ENCODE results near the gene DYRK1A. TPM values are rescaled to one million over a fixed set of nuclear protein-coding genes. Genes with fewer than 3 reads are reported as not detected.

Gene DYRK1A
- total and polyA plus RNA-seq, 3 experiments from 2014 or later: 3.7 to 69.6 (median 66.1) TPM

DNA sequence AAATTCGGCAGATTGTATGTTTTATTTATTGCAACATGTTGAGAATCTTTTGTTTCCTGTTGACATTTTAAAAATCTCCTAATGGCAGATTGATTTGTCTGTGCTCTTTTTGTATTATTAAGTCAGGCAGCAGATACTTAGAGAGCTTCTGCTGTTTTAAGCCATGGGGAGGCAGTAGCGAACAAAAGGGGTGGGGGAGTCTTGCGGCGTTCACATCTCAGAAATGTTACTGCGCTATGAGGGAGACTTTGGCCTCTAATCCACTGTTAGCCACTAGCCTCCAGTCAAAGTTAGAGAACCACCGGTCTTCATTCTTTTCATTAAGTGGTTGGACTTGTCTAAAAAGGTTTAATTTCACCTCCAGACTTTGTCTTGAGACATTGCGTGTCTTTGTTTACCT is 93.6 kb downstream of the DYRK1A start:
- no peak for DNase-seq
- Mint-ChIP-seq H3K9me3 (no peaks in the 10 kb centered on the region), H3K36me3 (peaks cover 0 to 14% (median 2%) of the 10 kb centered on the region in 3 donors), H3K27me3 (no peaks in the 10 kb centered on the region), H3K4me3 (peak overlapping the region in 2 of 7 donors; percentile 13 to 20), H3K4me1 (peaks cover 85 to 100% (median 96%) of the 10 kb centered on the region in 3 donors), H3K27ac (peak overlapping the region in 7 of 8 donors; percentile 25 to 80 (median 54))
- no peaks in the 10 kb centered on the region for H3K36me3 ChIP-seq (ENCODE audit: insufficient read depth, low read length)
- peaks cover 69% of the 10 kb centered on the region for H3K4me1 ChIP-seq (ENCODE audit: insufficient read depth, low read length)
- no peak overlapping the region for H3K4me3 ChIP-seq (ENCODE audit: low read length)
- POLR2A ChIA-PET: interaction anchor here (0.7 kb wide), 1 partner anchor 338 kb away, joined by 3 read pairs; no protein-coding TSS in a partner anchor
- no peaks in the 10 kb centered on the region for H3K9me3 ChIP-seq (ENCODE audit: low read length)
- no peak overlapping the region for H3K27ac ChIP-seq (ENCODE audit: low read depth, low read length)
- H3K27me3 ChIP-seq (ENCODE audit: insufficient read depth, low read length, poor library complexity, severe bottlenecking): no peaks in the 10 kb centered on the region
- CTCF ChIA-PET: no interaction called here

DNA sequence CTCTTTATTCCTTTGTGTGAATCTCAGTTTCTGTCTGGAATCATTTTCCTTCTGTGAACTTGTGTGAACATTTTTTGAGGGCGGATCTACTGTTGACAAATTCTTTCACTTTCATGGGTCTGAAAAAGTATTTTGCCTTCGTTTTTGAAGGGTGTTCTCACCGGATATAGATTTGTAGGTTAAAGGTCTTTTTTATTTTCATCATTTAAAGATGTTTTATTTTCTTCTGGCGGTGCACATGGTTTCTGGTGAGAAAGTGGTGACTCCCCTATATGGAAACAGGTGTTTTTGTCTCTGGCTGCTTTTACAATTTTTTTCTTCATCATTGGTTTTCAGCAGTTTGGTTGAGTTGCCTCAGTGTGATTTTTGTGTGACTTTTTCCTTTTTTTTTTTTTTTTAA is 94.9 kb downstream of the DYRK1A start:
- POLR2A ChIA-PET: no interaction called here

DNA sequence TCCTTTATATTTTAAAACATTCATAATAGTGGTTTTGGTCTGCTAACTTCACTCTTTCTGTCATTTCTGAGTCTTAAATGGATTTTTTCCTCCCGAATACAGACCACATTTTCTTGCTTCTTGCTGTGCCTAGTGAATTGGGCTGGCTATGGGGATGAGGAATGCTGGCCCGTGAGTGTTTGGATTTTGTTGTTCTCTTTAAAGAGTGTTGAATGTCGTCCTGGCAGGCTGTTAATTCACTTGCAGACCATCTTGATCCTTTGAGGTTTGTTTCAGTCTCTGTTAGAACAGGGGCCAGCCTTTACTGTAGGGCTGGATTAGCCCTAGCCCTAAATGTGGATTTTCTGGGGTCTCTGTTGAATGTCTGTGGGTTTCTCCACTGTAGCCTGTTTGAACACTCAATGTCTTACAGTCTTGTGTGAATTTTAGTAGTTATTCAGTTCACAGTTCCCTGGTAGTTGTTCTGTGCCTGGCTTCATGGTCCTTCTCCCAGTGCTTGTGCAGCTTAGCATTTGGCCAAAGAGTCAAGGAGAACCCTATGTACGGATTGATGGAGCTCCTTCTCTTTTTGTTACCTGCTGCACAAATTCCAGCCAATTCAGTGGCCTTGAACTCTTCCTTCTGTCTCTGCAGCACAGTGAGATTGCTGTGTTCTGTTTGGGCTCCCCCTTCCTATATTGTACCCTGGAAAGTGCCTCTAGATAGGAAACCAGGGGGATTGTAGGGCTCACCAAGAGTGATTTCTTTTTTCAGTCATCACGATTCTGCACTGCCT is 95.7 kb downstream of the DYRK1A start:
- no peaks in the 10 kb centered on the region for H3K9me3 Mint-ChIP-seq
- H3K27me3 Mint-ChIP-seq: no peaks in the 10 kb centered on the region
- H3K4me1 Mint-ChIP-seq: peaks cover 77 to 95% (median 91%) of the 10 kb centered on the region in 3 donors
- H3K4me1 ChIP-seq (ENCODE audit: insufficient read depth, low read length): peaks cover 53% of the 10 kb centered on the region
- peaks cover 0 to 10% (median under 1%) of the 10 kb centered on the region in 3 donors for H3K36me3 Mint-ChIP-seq
- H3K4me3 Mint-ChIP-seq: peak overlapping the region; percentile 41 to 69 (median 52)
- no peak overlapping the region for H3K27ac ChIP-seq (ENCODE audit: low read depth, low read length)
- H3K27ac Mint-ChIP-seq: peak overlapping the region; percentile 62 to 91 (median 86)
- H3K36me3 ChIP-seq (ENCODE audit: insufficient read depth, low read length): no peaks in the 10 kb centered on the region
- ChIA-PET CTCF (interaction anchor here (1.1 to 1.5 kb wide), 3 partner anchors 9 to 96 kb away, joined by 3 read pairs; no protein-coding TSS in a partner anchor), POLR2A (no interaction called here)
- H3K27me3 ChIP-seq (ENCODE audit: insufficient read depth, low read length, poor library complexity, severe bottlenecking): no peaks in the 10 kb centered on the region
- DNase-seq: no peak
- no peak overlapping the region for H3K4me3 ChIP-seq (ENCODE audit: low read length)
- H3K9me3 ChIP-seq (ENCODE audit: low read length): no peaks in the 10 kb centered on the region

More for the DNA sequence above, 94.9 kb downstream of the DYRK1A start:
- no peaks in the 10 kb centered on the region for H3K9me3 ChIP-seq (ENCODE audit: low read length)
- H3K27ac ChIP-seq (ENCODE audit: low read depth, low read length): no peak overlapping the region
- Mint-ChIP-seq H3K36me3 (peaks cover 0 to 7% (median 0%) of the 10 kb centered on the region in 3 donors), H3K27ac (peak overlapping the region; percentile 52 to 91 (median 86)), H3K4me1 (peaks cover 81 to 95% (median 94%) of the 10 kb centered on the region in 3 donors), H3K4me3 (peak overlapping the region; percentile 2 to 70 (median 52)), H3K9me3 (no peaks in the 10 kb centered on the region), H3K27me3 (no peaks in the 10 kb centered on the region)
- no peaks in the 10 kb centered on the region for H3K36me3 ChIP-seq (ENCODE audit: insufficient read depth, low read length)
- H3K27me3 ChIP-seq (ENCODE audit: insufficient read depth, low read length, poor library complexity, severe bottlenecking): no peaks in the 10 kb centered on the region
- CTCF ChIA-PET: no interaction called here
- H3K4me1 ChIP-seq (ENCODE audit: insufficient read depth, low read length): peaks cover 56% of the 10 kb centered on the region
- no peak overlapping the region for H3K4me3 ChIP-seq (ENCODE audit: low read length)
- peak in 2 of 5 donors; percentile 65 to 69 for DNase-seq

DNA sequence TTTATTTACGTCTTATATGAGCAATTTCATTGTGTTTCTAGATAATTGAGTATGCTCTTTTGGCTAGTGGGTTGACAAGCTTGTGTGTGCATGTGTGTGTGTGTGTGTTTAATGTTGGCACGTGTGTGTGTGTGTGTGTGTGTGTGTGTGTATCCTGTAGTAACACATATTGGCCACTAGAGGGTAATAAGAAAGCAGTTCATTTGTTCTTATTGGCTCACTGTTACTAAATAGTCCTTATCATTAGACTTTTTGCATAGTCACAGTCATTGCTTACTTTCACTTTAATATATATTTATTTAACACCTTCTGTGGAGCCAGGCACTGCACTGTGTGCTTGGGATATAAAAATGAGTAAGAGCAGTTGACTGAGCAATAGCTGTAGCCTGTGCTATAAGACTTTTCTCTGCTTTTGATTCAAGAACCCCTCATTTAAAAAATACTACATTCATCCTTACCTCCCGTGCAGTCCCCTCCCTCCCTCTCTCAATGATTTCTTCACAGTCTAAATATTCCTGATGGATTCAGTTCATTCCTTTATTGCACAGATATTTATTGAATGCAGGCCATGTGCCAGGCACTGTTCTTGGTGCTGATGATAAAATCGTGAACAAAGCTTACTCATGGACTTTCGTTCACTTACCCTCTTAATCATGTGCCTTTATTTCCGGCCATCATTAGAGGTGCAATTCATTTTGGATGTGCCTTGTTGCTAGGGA is 96.7 kb downstream of the DYRK1A start:
- H3K4me1 Mint-ChIP-seq: peaks cover 73 to 95% (median 88%) of the 10 kb centered on the region in 3 donors
- peak overlapping the region; percentile 22 to 91 (median 86) for H3K27ac Mint-ChIP-seq
- peak in 2 of 5 donors; percentile 31 for DNase-seq
- H3K27ac ChIP-seq (ENCODE audit: low read depth, low read length): no peak overlapping the region
- peak overlapping the region; percentile 28 to 71 (median 61) for H3K4me3 Mint-ChIP-seq
- H3K9me3 ChIP-seq (ENCODE audit: low read length): no peaks in the 10 kb centered on the region
- H3K36me3 Mint-ChIP-seq: peaks cover 0 to 15% (median 5%) of the 10 kb centered on the region in 3 donors
- H3K4me3 ChIP-seq (ENCODE audit: low read length): no peak overlapping the region
- H3K27me3 ChIP-seq (ENCODE audit: insufficient read depth, low read length, poor library complexity, severe bottlenecking): no peaks in the 10 kb centered on the region
- H3K4me1 ChIP-seq (ENCODE audit: insufficient read depth, low read length): peaks cover 45% of the 10 kb centered on the region
- H3K36me3 ChIP-seq (ENCODE audit: insufficient read depth, low read length): no peaks in the 10 kb centered on the region
- H3K9me3 Mint-ChIP-seq: no peaks in the 10 kb centered on the region
- no peaks in the 10 kb centered on the region for H3K27me3 Mint-ChIP-seq
- ChIA-PET CTCF (interaction anchor here (0.8 to 1.5 kb wide), 5 partner anchors 9 to 97 kb away, joined by 3 read pairs; no protein-coding TSS in a partner anchor), POLR2A (interaction anchor here (0.7 to 1.4 kb wide), 2 partner anchors 95 to 97 kb away, joined by 3 read pairs; partner anchors contain the start of gene DYRK1A)

DNA sequence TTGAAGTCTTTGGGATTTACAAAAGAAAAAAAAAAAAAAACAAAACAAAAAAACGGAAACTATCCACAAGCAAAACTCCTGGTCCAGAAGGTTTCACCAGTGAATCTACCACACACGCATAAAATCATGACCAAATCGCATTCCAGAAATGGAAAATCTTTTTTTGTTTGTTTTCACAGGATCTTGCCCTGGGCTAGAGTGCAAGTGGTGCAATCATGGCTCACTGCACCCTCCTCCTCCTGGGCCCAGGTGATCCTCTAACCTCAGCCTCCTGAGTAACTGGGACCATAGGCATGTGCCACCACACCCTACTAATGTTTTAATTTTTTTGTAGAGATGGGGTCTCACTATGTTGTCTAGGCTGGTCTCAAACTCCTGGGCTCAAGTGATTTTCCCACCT is 100.5 kb downstream of the DYRK1A start:
- Histone ChIP-seq H3K27me3 (ENCODE audit: insufficient read depth, low read length, poor library complexity, severe bottlenecking) (no peaks in the 10 kb centered on the region), H3K27ac (ENCODE audit: low read depth, low read length) (no peak overlapping the region), H3K36me3 (ENCODE audit: insufficient read depth, low read length) (no peaks in the 10 kb centered on the region), H3K4me1 (ENCODE audit: insufficient read depth, low read length) (peaks cover 33% of the 10 kb centered on the region), H3K4me3 (ENCODE audit: low read length) (no peak overlapping the region), H3K9me3 (ENCODE audit: low read length) (no peaks in the 10 kb centered on the region)
- Mint-ChIP-seq H3K27ac (peak overlapping the region in 2 of 8 donors; percentile 45 to 56), H3K36me3 (peaks cover 0 to 27% (median 9%) of the 10 kb centered on the region in 3 donors), H3K27me3 (no peaks in the 10 kb centered on the region), H3K9me3 (no peaks in the 10 kb centered on the region), H3K4me3 (no peak overlapping the region), H3K4me1 (peaks cover 76 to 94% (median 87%) of the 10 kb centered on the region in 3 donors)
- ChIA-PET POLR2A (interaction anchor here (0.6 to 0.7 kb wide), 2 partner anchors 97 to 647 kb away, joined by 3 to 4 read pairs; no protein-coding TSS in a partner anchor), CTCF (interaction anchor here (0.7 kb wide), 1 partner anchor 9 kb away, joined by 3 read pairs; no protein-coding TSS in a partner anchor)
- no peak for DNase-seq

DNA sequence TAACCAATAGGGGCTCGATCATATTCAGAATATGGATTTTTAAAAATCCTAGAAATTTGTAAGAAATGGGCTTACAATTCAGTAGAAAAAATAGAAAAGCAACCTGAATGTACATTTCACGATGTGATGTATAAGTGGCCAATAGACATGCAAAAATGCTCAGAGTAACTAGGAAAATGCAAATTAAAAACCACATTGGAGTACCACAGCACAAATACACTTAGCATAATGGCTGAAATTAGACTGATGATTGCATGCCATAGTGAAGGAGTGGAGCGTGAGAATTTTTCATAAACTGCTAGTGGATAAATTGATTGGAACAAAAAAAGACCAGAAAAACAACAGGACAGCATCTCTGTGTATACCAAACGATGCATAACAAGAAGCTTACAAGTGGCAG is 102.3 kb downstream of the DYRK1A start:
- Histone ChIP-seq H3K9me3 (ENCODE audit: low read length) (no peaks in the 10 kb centered on the region), H3K27ac (ENCODE audit: low read depth, low read length) (no peak overlapping the region), H3K27me3 (ENCODE audit: insufficient read depth, low read length, poor library complexity, severe bottlenecking) (no peaks in the 10 kb centered on the region), H3K4me1 (ENCODE audit: insufficient read depth, low read length) (peaks cover 17% of the 10 kb centered on the region), H3K4me3 (ENCODE audit: low read length) (no peak overlapping the region), H3K36me3 (ENCODE audit: insufficient read depth, low read length) (peaks cover 9% of the 10 kb centered on the region)
- Mint-ChIP-seq H3K4me3 (no peak overlapping the region), H3K4me1 (peaks cover 67 to 90% (median 83%) of the 10 kb centered on the region in 3 donors), H3K9me3 (no peaks in the 10 kb centered on the region), H3K27ac (peak overlapping the region in 1 of 8 donors; percentile 17), H3K27me3 (no peaks in the 10 kb centered on the region), H3K36me3 (peaks cover 0 to 40% (median 9%) of the 10 kb centered on the region in 3 donors)
- DNase-seq: no peak
- ChIA-PET CTCF (no interaction called here), POLR2A (no interaction called here)

DNA sequence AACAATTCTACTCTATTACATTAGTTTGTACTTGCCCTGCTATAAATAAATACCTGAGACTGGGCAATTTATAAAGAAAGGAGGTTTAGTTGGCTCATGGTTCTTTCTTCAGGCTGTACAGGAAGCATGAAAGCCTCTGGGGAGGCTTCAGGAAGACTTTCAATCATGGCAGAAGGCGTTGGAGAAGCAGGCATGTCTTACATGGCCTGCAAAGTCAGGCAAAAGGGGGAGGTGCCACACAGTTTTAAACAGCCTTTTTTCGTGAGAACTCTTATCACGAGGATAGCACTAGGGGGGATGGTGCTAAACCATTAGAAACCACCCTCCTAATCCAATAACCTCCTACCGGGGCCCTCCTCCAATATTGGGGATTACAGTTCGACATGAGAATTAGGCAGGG is 102.9 kb downstream of the DYRK1A start:
- Histone ChIP-seq H3K4me1 (ENCODE audit: insufficient read depth, low read length) (peaks cover 15% of the 10 kb centered on the region), H3K9me3 (ENCODE audit: low read length) (no peaks in the 10 kb centered on the region), H3K36me3 (ENCODE audit: insufficient read depth, low read length) (peaks cover 9% of the 10 kb centered on the region), H3K27ac (ENCODE audit: low read depth, low read length) (no peak overlapping the region), H3K27me3 (ENCODE audit: insufficient read depth, low read length, poor library complexity, severe bottlenecking) (no peaks in the 10 kb centered on the region), H3K4me3 (ENCODE audit: low read length) (no peak overlapping the region)
- POLR2A ChIA-PET: no interaction called here
- no peaks in the 10 kb centered on the region for H3K9me3 Mint-ChIP-seq
- peaks cover 0 to 42% (median 9%) of the 10 kb centered on the region in 3 donors for H3K36me3 Mint-ChIP-seq
- no peak overlapping the region for H3K4me3 Mint-ChIP-seq
- no peaks in the 10 kb centered on the region for H3K27me3 Mint-ChIP-seq
- H3K4me1 Mint-ChIP-seq: peaks cover 63 to 90% (median 82%) of the 10 kb centered on the region in 3 donors
- CTCF ChIA-PET: no interaction called here
- peak overlapping the region in 2 of 8 donors; percentile 71 to 76 for H3K27ac Mint-ChIP-seq
- DNase-seq: no peak

Measured in CD8-positive, alpha-beta memory T cell (primary cell).